HTERT RPE-1 (cell line): Measurements from ENCODE around the gene CALD1.

ENCODE experiments used
- in situ Hi-C: fragments of 300-500 bp; cut with MboI; formaldehyde crosslinking; loops from 4 replicates; pipeline ENCODE4 v1.14.3; 2020; ENCODE audit warnings: low sequenced_read_pairs

The CALD1 gene

GRCh38 chr7:134916171-134916883, 136.9 kb downstream of the CALD1 start:
- in situ Hi-C loops: no loop called here

GRCh38 chr7:134919240-134919641, 139.8 kb downstream of the CALD1 start:
- in situ Hi-C loops: no loop called here

GRCh38 chr7:134920026-134920753, 140.8 kb downstream of the CALD1 start:
- in situ Hi-C loops: no loop called here

GRCh38 chr7:134922720-134923704, 143.6 kb downstream of the CALD1 start:
- in situ Hi-C loops: no loop called here

GRCh38 chr7:134925766-134926165, 146.3 kb downstream of the CALD1 start:
- in situ Hi-C loops: no loop called here

GRCh38 chr7:134926396-134926795, 147.0 kb downstream of the CALD1 start:
- in situ Hi-C loops: no loop called here

GRCh38 chr7:134927076-134927475, 147.6 kb downstream of the CALD1 start:
- in situ Hi-C loops: no loop called here

GRCh38 chr7:134927723-134928122, 148.3 kb downstream of the CALD1 start:
- in situ Hi-C loops: no loop called here

- in situ Hi-C loops: no loop called here
Measured at GRCh38 chr7:134928554-134928953, 149.1 kb downstream of the CALD1 start.

- in situ Hi-C loops: no loop called here
Measured at GRCh38 chr7:134931487-134931886, 152.1 kb downstream of the CALD1 start.

GRCh38 chr7:134932707-134933370, 153.4 kb downstream of the CALD1 start:
- in situ Hi-C loops: no loop called here

GRCh38 chr7:134933460-134934068, 154.1 kb downstream of the CALD1 start:
- in situ Hi-C loops: no loop called here

GRCh38 chr7:134935701-134936100, 156.3 kb downstream of the CALD1 start:
- in situ Hi-C loops: no loop called here

- in situ Hi-C loops: no loop called here
Measured at GRCh38 chr7:134936893-134937510, 157.6 kb downstream of the CALD1 start.

GRCh38 chr7:134938141-134938540, 158.7 kb downstream of the CALD1 start:
- in situ Hi-C loops: no loop called here

- in situ Hi-C loops: no loop called here
Measured at GRCh38 chr7:134939136-134939535, 159.7 kb downstream of the CALD1 start.

GRCh38 chr7:134940729-134941128, 161.3 kb downstream of the CALD1 start:
- in situ Hi-C loops: no loop called here

- in situ Hi-C loops: no loop called here
Measured at GRCh38 chr7:134941185-134941900, 161.9 kb downstream of the CALD1 start.

- in situ Hi-C loops: no loop called here
Measured at GRCh38 chr7:134941952-134942351, 162.5 kb downstream of the CALD1 start.
